Lower leg skin (tissue), 3 donors: ENCODE measurements around the gene CAPN15.

Source experiments
- POLR2A ChIP-seq, 2 donors: fragments of 450-650 bp; IDR thresholded peaks; one replicate each; pipeline ENCODE4 v1.6.1; 2016 to 2017; ENCODE audit warnings: antibody characterized with exemption in 2 of 2, mild to moderate bottlenecking in 1 of 2, moderate library complexity in 1 of 2
- TF ChIP-seq, protein P1 (sequence below), 3 donors: fragments of 450-650 bp; IDR thresholded peaks; one replicate each; pipeline ENCODE4 v1.5.1; 2016; ENCODE audit warnings: antibody characterized with exemption in 3 of 3, mild to moderate bottlenecking in 3 of 3, moderate library complexity in 2 of 3

DNA sequence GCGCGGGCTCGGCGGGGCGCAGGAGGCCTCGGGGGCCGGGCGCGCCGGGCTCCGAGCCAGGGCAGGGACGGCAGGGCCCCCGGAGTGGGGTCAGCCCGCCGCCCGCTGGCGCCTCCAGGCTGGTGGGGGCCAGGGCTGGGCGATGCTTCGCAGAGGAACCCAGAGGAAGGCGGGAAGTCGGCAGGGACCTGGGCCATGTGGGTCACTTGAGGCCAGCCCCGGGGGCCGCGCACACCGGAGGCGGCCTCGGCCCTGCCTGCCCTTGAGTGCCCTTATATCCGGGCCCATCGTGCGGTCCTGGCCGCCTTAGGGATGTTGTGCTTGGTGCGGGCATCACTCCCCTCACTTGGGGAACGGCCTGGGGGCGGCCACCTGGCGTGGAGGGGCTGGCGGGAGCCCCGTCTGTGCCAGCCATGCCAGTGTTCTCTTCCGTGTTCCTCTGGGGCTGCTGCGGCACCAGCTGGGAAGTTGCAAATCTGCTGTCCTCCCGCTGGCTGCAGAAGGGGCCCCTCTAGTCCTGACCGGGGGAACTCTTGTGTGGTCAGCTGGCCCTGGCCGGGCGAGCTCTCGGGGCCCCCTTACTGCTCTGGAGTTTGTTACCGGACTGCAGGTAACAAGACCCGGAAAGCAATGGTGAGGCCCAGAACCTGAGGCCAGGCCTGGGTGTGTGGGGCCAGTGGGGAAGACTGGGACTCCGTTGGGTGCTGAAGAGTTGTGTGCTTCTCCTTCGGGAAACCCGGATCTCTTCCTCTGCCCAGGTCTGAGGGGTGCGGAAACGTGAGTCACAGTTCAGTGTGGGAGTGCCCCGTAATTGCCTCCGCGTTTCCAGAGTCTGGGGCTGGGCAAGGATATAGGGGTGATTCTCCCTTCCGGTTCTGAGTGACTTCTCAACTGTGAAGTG is 849 bp downstream of the CAPN15 start:
- TF ChIP-seq POLR2A (IDR thresholded peaks at IDR 0.05) = no peak
- TF ChIP-seq, protein P1, sequence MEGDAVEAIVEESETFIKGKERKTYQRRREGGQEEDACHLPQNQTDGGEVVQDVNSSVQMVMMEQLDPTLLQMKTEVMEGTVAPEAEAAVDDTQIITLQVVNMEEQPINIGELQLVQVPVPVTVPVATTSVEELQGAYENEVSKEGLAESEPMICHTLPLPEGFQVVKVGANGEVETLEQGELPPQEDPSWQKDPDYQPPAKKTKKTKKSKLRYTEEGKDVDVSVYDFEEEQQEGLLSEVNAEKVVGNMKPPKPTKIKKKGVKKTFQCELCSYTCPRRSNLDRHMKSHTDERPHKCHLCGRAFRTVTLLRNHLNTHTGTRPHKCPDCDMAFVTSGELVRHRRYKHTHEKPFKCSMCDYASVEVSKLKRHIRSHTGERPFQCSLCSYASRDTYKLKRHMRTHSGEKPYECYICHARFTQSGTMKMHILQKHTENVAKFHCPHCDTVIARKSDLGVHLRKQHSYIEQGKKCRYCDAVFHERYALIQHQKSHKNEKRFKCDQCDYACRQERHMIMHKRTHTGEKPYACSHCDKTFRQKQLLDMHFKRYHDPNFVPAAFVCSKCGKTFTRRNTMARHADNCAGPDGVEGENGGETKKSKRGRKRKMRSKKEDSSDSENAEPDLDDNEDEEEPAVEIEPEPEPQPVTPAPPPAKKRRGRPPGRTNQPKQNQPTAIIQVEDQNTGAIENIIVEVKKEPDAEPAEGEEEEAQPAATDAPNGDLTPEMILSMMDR (IDR thresholded peaks at IDR 0.05) = no peak
